Ovary (tissue), 9 donors: Measurements from ENCODE around the gene NHLH1. TPM values are rescaled to one million over a fixed set of nuclear protein-coding genes. Genes with fewer than 3 reads are reported as not detected.

Experiments used
- DNase-seq, 5 donors: peaks; one replicate each; pipeline ENCODE4 v3.0.0-alpha.2; 2019 to 2020
- H3K27ac ChIP-seq, 2 donors: fragments of 200-600 bp; one replicate each; pipeline versions ENCODE4 v1.5.1 to v1.8.0; 2019 to 2022
- H3K27me3 ChIP-seq: fragments of 200-600 bp; one replicate; pipeline ENCODE4 v1.8.0; 2022
- H3K36me3 ChIP-seq: fragments of 200-600 bp; sonication (generic); one replicate; pipeline ENCODE4 v1.5.1; 2019
- H3K4me1 ChIP-seq: one replicate; pipeline ENCODE4 v1.8.1; 2013; ENCODE audit warnings: mild to moderate bottlenecking, moderate library complexity; ENCODE audit not compliant: insufficient read depth
- H3K4me3 ChIP-seq: fragments of 200-600 bp; sonication (generic); one replicate; pipeline ENCODE4 v1.5.1; 2017
- H3K9me3 ChIP-seq, 2 donors: fragments of 200-600 bp in 1 of 2; sonication (generic) in 1 of 2; one replicate each; pipeline versions ENCODE4 v1.5.1 to v1.8.1; 2013 to 2019; ENCODE audit warnings: mild to moderate bottlenecking in 1 of 2, moderate library complexity in 1 of 2
- CTCF ChIP-seq, 3 donors: fragments of 450-650 bp in 2 of 3; fragments of 200-600 bp in 1 of 3; IDR thresholded peaks; one replicate each; pipeline versions ENCODE4 v1.5.1 to v1.8.0; 2016 to 2022; ENCODE audit warnings: antibody characterized with exemption in 3 of 3, mild to moderate bottlenecking in 1 of 3
- EP300 ChIP-seq: sonication (generic); formaldehyde crosslinking; IDR thresholded peaks from one replicate; pipeline ENCODE4 v1.6.1; 2017; ENCODE audit warnings: antibody characterized with exemption
- POLR2A ChIP-seq: fragments of 450-650 bp; IDR thresholded peaks from one replicate; pipeline ENCODE4 v1.6.1; 2017; ENCODE audit warnings: antibody characterized with exemption, mild to moderate bottlenecking, moderate library complexity
- WGBS, 3 donors: extraction: QIAGEN DNeasy Blood & Tissue Kit in 1 of 3; methylation state at CpG; one replicate each; pipeline versions ENCODE4 v1.1.5 to v1.1.7; 2013 to 2017; 5-methylcytosine and 5-hydroxymethylcytosine counted together
- intact Hi-C, 4 donors: fragments of 100-400 bp; cut with DNase I; formaldehyde crosslinking; loops; one replicate each; pipeline versions ENCODE4 v1.11.0 to v1.15.1; 2022 to 2023
- polyA plus RNA-seq, 2 donors: library from polyadenylated mRNA; stranded (reverse); fragments of 200-250 nt in 1 of 2; fragments of 350-450 nt in 1 of 2; fragmentation: Illumina TruSeq in 1 of 2; extraction: RNeasy Lipid Tissue Mini Kit (QIAGEN cat#74804) in 1 of 2; gene quantifications; one replicate each; pipeline ENCODE4 v1.2.3, GENCODE V29; 2013 to 2014
- total RNA-seq, 7 donors: library from RNA; depleted of rRNA in 2 of 7; stranded (reverse); fragments of >200 nt in 2 of 7; fragmentation: NEBNext Ultra II Directional in 3 of 7; extraction: Animal tissue kit (Norgen Biotek cat#: 25700) in 3 of 7; gene quantifications; one replicate each; pipeline versions ENCODE4 v1.1.0 to v1.2.4, GENCODE V29; 2016 to 2023
- donor health status: DM: no; HTN: no; CAD: no; lungs with moderate emphysema.
- donor health status: DM: no; HTN: no; CAD: no.
- donor health status: Bipolar disorder and iron deficiency.
- donor health status: DM: yes; HTN: yes; CAD: no.
- donor health status: DM: no; HTN: no; CAD: no.
- donor health status: DM: yes; HTN: yes; CAD: no.

Gene NHLH1
- total and polyA plus RNA-seq, 9 donors: 0.02 to 0.20 (median 0.08) TPM; not detected in 4

- Histone ChIP-seq H3K27ac (no peak overlapping the region), H3K4me1 (no peaks in the 10 kb centered on the region), H3K27me3 (no peaks in the 10 kb centered on the region), H3K4me3 (no peak overlapping the region), H3K36me3 (no peaks in the 10 kb centered on the region), H3K9me3 (no peaks in the 10 kb centered on the region)
- no peak for DNase-seq
- TF ChIP-seq POLR2A (no peak), CTCF (IDR thresholded peaks at IDR 0.05) (no peak)
- WGBS, 3 donors: 89 to 90% (median 89%) methylated on average over 3 of the region's 3 CpGs
- intact Hi-C loops: no loop called here
Observed at GRCh38 chr1:160412028-160412362, 45.1 kb downstream of the NHLH1 start.

GRCh38 chr1:160413716-160414115 lies 46.8 kb downstream of the NHLH1 start:
- whole genome bisulfite sequencing, 3 donors: 86% methylated on average over 3 of the region's 3 CpGs
- Histone ChIP-seq H3K27ac (no peak overlapping the region), H3K4me3 (no peak overlapping the region), H3K9me3 (no peaks in the 10 kb centered on the region), H3K36me3 (no peaks in the 10 kb centered on the region), H3K4me1 (no peaks in the 10 kb centered on the region), H3K27me3 (no peaks in the 10 kb centered on the region)
- DNase-seq: no peak
- intact Hi-C loops: no loop called here
- TF ChIP-seq CTCF (IDR thresholded peaks at IDR 0.05) (no peak), EP300 (no peak)

GRCh38 chr1:160414881-160415280 lies 48.0 kb downstream of the NHLH1 start:
- intact Hi-C loops: no loop called here
- no peak for TF ChIP-seq CTCF (IDR thresholded peaks at IDR 0.05)
- no peak for TF ChIP-seq POLR2A
- no peak for TF ChIP-seq EP300

GRCh38 chr1:160415696-160416290 lies 48.9 kb downstream of the NHLH1 start:
- Histone ChIP-seq H3K27me3 (no peaks in the 10 kb centered on the region), H3K27ac (no peak overlapping the region)
- no peak for TF ChIP-seq POLR2A
- no peak for TF ChIP-seq CTCF (IDR thresholded peaks at IDR 0.05)
- TF ChIP-seq EP300: no peak

More at GRCh38 chr1:160414881-160415280, 48.0 kb downstream of the NHLH1 start:
- no peak for DNase-seq
- H3K4me1 ChIP-seq: no peaks in the 10 kb centered on the region
- no peaks in the 10 kb centered on the region for H3K27me3 ChIP-seq
- WGBS, 3 donors: 78 to 95% (median 94%) methylated on average over 2 of the region's 2 CpGs
- no peaks in the 10 kb centered on the region for H3K36me3 ChIP-seq
- no peak overlapping the region for H3K27ac ChIP-seq
- H3K4me3 ChIP-seq: no peak overlapping the region
- H3K9me3 ChIP-seq: no peaks in the 10 kb centered on the region

More at GRCh38 chr1:160415696-160416290, 48.9 kb downstream of the NHLH1 start:
- no peaks in the 10 kb centered on the region for H3K36me3 ChIP-seq
- no peak overlapping the region for H3K4me3 ChIP-seq
- intact Hi-C loops: no loop called here
- no peaks in the 10 kb centered on the region for H3K9me3 ChIP-seq
- no peaks in the 10 kb centered on the region for H3K4me1 ChIP-seq
- no peak for DNase-seq
- WGBS, 3 donors: 94 to 95% (median 95%) methylated on average over 29 of the region's 29 CpGs
